HG02973 (cell line): Measurements from ENCODE around the gene ST7L.

Source experiments
- ATAC-seq: cut with Tn5 transposase; IDR thresholded peaks from one replicate; pipeline ENCODE4 v1.9.1; 2021; ENCODE audit warnings: moderate library complexity; ENCODE audit not compliant: unreplicated experiment

The ST7L gene

GRCh38 chr1:112517646-112518045 lies 101.3 kb downstream of the ST7L start:
- no peak for ATAC-seq

GRCh38 chr1:112517231-112517630 lies 101.7 kb downstream of the ST7L start:
- no peak for ATAC-seq

GRCh38 chr1:112516141-112516540 lies 102.8 kb downstream of the ST7L start:
- ATAC-seq: no peak

GRCh38 chr1:112515311-112516009 lies 103.5 kb downstream of the ST7L start:
- no peak for ATAC-seq

- ATAC-seq: no peak
Observed at GRCh38 chr1:112514901-112515300, 104.0 kb downstream of the ST7L start.

- no peak for ATAC-seq
Observed at GRCh38 chr1:112513112-112513870, 105.7 kb downstream of the ST7L start.

GRCh38 chr1:112511897-112512296 lies 107.0 kb downstream of the ST7L start:
- ATAC-seq: no peak

- no peak for ATAC-seq
Observed at GRCh38 chr1:112510340-112510739, 108.6 kb downstream of the ST7L start.

GRCh38 chr1:112509660-112510178 lies 109.2 kb downstream of the ST7L start:
- ATAC-seq: no peak

GRCh38 chr1:112509005-112509659 lies 109.8 kb downstream of the ST7L start:
- no peak for ATAC-seq

GRCh38 chr1:112508278-112509004 lies 110.5 kb downstream of the ST7L start, which contains the start of gene WNT2B:
TSS of gene WNT2B (plus strand) at chr1:112508965. CDS start at chr1:112509263, 298 bp downstream.
- ATAC-seq: peak; percentile 58

GRCh38 chr1:112507921-112508277 lies 111.0 kb downstream of the ST7L start:
- ATAC-seq: no peak

GRCh38 chr1:112507336-112507735 lies 111.6 kb downstream of the ST7L start:
- no peak for ATAC-seq

- ATAC-seq: no peak
Observed at GRCh38 chr1:112506731-112507130, 112.2 kb downstream of the ST7L start.

GRCh38 chr1:112506306-112506705 lies 112.6 kb downstream of the ST7L start:
- ATAC-seq: no peak

- no peak for ATAC-seq
Observed at GRCh38 chr1:112505878-112506277, 113.1 kb downstream of the ST7L start.

GRCh38 chr1:112505400-112505785 lies 113.5 kb downstream of the ST7L start:
- ATAC-seq: no peak

GRCh38 chr1:112504661-112505399 lies 114.1 kb downstream of the ST7L start:
- ATAC-seq: no peak

- ATAC-seq: no peak
Observed at GRCh38 chr1:112504001-112504660, 114.8 kb downstream of the ST7L start.

- ATAC-seq: no peak
Observed at GRCh38 chr1:112502826-112503225, 116.1 kb downstream of the ST7L start.
